ENCODE measurements around the gene CHMP4A.

Gene CHMP4A

DNA sequence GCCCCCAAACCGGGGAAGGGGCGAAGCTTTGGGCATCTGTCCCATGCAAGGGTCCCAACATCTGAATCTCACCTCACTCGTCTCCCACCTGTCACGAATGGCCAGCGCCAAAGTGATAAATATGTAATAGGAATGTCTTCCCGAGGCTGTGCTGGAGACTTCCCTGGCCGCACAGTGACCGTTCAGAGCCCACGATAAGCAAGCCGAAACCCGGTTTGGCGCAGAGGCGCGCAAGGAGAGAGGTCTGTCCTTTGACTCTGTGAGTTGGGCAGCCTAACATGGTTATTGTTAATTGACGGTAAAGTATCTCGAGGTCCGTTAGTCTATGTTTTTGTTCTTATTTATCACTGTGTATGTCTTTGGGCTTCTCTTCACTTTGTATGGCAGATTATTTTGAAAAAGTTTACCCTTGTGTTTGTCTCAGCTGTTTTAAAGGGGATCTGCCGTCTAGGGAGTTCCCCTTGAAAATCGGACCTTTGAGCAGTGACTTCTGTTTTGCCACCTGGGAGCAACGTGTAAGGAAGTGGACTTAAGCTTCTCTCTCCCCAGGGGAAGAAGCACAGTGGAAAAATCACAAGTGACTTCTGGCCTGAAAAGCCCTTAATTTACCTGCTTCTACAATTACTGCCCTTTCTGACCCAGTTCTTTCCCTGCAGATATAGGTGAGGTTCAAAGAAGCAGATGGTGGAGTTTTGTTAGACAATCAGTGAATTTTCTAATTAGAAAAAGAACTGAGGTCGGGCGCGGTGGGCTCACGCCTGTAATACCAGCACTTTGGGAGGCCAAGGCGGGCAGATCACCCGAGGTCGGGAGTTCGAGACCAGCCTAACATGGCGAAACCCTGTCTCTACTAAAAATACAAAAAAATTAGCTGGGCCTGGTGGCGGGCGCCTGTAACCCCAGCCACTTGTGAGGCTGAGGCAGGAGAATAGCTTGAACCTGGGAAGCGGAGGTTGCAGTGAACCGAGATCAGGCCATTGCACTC, 16.9 kb downstream of the CHMP4A start:
- no peak for DNase-seq (ENCODE audit: low read depth in 2 of 2, low spot score in 1 of 2)

DNA sequence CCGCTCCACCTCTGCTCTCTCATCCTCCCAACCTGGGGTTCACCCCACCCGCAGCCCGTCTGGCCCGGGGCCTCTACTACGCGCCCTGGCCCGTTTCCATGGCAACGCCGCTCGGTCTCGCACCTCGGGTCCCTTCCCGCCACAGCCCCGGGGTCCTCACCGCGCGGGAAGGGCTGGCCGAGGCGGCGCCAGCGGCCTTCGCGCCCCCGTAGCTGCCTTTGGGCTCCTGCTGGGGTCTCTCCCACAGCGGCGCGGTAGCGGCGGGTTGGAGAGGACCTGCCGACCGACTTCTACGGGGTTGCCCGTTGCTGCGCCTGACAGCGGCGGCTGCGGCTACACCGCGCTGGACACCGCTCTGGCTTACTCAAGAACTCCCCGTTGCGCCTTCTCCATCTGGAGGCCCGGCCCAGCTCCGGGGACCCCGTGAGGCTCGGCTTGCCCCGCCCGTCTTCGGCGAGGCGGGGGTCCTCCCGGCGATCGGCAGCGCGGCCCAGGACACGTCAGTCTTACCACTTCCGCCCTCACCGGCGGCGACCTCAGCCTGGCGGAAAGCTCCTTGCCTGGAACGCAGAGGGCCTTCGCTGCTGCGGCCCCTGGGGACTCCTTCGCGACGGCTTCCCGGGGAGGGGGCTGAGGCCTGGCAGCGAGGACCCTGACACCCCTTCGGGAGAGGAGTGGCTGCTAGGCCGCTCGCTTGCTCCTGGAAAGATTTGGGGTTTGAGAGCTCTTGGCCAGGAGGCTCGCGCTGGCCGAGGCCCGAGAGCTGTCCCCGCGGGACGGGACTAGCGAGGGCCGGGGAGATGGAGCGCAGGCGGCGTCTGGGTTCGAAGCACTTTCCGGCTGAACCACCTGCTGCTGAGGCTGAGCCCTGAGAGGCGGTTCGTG, 17.9 kb downstream of the CHMP4A start, which contains the start of gene TM9SF1:
TM9SF1 (minus strand) TSS at position 256 of the 885 bp plus-strand sequence. CDS start 422 bp downstream, outside the sequence.
- DNase-seq (ENCODE audit: low read depth in 2 of 2, low spot score in 1 of 2) = peak; percentile 69 to 79

DNA sequence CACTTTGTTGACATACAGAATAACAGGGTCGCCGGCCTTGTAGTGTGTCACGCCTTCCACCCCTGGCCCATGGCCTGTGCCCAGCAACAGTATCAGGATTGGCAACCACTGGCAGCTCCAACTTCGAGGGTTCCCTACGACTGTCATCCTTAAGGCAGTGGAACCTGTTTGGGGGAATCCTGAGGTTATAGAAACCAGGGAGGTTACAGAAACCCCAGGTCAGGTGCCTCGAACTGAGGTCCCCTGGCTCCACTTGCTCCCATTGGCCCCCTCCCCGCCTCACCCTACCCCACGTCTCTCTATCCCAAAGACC, 18.5 kb downstream of the CHMP4A start:
- no peak for DNase-seq (ENCODE audit: low read depth in 2 of 2, low spot score in 1 of 2)

DNA sequence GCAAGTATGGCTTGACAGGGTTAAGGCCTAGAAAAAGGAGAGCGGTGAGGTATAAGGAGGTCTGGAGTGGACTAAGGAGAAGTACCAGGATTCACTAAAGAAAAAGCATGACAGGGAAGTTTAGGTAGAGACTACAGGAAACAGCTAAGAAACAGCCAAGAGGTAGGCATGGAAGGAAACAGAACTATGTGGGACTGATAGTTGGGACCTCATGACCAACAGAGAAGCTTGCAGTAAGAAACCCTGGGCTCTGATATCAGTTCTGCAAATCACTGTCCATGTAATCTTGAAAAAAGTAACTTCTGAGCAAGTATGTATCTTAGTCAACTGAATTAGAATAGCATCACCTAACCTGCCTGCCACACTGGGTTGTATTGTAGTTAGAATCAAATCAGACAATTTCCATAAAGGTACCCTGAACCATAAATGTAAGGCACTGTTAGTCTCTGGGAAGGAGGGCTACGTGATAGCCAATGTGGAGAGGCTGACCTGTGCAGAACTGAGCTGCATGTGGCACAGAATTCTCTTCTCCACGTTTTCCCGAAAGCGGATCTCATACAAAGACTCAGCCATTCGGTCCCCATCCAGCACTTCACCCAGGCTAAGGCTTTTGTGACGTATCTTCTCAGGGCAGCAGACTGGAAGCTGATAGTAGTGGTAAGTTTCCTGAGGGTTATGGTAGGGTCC, 19.0 kb downstream of the CHMP4A start:
- DNase-seq (ENCODE audit: low read depth in 2 of 2, low spot score in 1 of 2) = no peak

DNA sequence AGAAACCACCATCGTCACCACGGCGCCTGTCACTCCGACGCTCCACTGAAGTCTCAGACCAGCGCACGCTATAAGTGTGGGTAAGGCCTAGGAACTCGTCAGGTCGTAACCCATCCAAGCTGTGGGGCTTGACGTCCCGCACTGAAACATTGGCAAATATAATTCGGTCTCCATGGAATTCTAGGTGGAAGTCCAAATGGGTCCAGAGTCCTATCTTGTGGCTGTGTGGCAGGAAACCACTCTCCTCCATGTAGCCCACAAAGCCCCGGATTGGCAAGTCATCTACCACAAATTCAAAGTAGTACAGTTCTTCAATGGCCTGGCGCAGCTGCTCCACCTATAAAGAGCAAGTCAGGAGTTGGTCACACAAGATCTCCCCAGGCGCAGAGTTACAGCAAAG, 20.4 kb downstream of the CHMP4A start:
- DNase-seq (ENCODE audit: low read depth in 2 of 2, low spot score in 1 of 2) = no peak

DNA sequence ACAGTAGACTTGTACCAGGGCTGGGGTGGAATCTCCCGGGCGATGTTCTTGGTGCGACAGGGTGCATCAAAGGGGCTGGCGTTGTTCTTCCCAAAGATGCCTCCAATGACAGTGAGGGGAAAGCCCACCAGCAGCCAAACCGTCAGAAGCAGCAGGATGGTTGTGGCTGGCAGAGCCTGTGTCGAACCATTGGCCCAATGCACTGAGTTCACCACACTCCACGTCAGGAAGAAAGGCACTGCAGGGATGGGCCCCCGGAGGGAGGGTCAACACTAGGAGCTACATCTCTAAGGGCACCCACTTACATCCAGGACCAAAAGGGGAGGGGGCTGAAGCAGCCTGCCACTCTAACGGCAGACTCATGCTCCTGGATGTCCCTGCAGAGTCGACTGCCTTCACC, 22.9 kb downstream of the CHMP4A start:
- DNase-seq (ENCODE audit: low read depth in 2 of 2, low spot score in 1 of 2) = no peak

DNA sequence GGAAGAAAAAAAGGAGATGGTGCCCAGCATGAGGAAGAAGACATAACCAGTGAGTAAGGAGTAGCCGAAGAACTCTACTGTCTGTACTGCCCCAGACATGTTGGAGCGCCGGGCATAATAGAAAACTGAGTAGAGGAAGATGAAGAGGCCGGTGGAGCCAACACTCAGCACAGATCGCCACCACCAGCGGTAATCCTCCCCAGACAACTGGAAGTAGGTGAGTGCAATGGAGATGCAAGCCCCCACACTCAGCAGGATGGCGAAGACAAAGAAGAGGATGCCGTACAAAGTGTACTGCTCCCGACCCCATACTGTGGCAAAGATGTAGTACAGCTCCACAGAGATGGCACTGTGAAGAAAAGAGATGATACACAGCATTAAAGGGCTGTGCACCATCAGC, 23.8 kb downstream of the CHMP4A start:
- no peak for DNase-seq (ENCODE audit: low read depth in 2 of 2, low spot score in 1 of 2)

DNA sequence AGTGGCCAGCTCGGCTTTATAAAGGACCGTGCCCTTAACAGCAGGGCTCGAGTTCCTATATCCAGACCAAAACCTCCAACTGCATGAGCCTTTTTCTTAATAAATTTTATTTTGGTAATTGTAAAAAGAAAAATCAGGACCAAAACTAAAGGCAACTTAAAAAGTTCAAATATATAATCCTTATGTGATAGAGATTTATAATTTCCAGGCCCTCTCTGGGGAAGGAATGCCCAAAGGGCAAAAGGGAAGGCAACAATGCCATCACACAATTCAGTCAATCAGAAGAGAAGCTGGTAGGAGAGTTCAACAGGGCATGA, 24.3 kb downstream of the CHMP4A start:
- DNase-seq (ENCODE audit: low read depth in 2 of 2, low spot score in 1 of 2) = no peak

DNA sequence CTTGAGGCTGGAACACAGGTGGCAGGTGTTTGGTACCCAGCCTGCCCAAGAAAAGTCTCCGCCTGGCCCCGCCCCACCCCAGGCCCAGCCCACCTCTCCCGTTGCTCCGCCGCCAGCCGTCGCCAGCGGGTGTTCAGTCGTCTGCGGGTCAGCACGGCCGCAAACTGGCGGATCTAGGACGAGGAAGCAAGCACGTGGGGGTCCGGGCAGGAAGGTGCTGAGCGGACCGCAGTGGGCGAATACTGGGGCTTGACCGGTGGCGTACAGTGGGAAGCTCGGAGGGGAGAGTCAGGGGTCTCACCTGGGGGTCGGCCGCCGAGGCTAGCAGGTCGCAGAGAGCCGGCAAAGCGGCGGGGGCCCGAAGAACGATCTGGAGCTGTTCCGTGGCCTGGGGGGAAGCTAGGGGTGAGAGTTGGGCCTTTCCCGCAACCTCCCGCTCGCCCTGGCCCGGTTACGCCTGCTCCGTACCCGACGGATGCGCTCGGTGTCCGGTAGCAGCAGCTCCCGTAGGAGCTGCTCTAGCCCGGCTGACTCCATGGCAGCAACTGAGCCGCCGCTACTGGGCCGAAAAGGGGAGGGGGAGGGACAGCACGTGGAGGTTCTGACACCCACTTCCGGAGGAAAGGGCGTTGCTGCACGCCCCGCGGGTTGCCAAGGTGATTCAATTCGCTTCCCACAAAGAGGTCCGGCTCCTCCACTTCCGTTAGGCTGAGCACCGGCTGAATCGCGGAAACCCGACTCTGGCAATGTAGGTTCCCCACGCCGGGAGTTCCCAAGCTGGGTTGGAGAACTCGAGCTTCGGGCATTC, 24.8 kb downstream of the CHMP4A start, which contains the start of gene IPO4:
IPO4 (minus strand) TSS at position 566 of the 808 bp plus-strand sequence; CDS start at position 537, 29 bp downstream.
- peak; percentile 89 to 92 for DNase-seq (ENCODE audit: low read depth in 2 of 2, low spot score in 1 of 2)

DNA sequence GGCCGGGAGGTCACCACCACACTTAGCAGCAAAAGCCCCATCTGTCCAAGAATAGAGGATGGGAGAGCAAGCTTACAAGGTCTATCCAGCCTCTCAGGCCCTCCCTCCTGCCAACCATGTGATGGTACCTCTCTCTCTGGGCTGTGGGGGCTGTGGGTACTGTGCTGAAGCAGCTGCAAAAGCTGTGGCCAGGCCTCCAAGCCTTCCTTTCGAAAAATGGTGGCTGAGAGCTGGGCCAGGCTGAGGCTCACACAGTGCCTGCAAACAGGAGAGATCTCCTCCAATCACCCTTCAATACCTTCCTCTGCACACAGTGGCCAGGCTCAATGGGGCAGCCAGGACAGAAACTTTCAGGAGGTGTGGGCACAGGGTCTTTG, 25.8 kb downstream of the CHMP4A start:
- DNase-seq (ENCODE audit: low read depth in 2 of 2, low spot score in 1 of 2) = no peak

DNA sequence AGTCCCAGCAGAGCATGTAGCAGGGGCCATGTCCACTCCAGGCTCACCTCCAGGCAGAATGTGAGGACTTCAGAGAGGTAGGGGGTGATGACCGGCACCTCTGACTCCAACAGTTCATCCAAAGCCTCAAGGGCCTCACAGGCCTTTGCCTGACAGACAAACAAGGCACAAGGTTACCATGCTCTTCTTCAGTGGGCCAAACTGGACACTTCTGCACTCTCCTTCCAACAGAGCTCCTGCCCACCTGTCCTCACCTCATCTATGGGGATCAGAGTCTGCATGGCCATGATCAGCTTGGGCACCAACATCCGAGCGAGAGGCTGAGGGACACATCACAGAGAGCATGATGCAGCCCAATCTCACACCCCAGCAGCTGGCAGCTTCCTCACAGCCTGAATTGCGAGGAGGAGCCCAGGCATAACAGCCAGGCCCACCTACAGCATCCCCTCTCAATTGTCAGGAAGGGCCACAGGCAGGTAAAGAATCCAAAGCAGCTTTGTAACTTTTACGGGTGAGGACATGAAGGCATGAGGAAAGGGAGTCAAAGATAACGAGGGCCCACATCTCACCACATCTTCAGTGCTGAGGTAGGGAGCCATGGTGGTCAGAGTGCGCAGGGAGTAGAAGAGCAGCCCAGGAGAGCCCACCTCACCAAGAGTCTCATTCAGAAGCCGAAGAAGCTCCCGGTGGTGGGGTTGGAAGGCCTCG, 26.3 kb downstream of the CHMP4A start:
- DNase-seq (ENCODE audit: low read depth in 2 of 2, low spot score in 1 of 2) = no peak

DNA sequence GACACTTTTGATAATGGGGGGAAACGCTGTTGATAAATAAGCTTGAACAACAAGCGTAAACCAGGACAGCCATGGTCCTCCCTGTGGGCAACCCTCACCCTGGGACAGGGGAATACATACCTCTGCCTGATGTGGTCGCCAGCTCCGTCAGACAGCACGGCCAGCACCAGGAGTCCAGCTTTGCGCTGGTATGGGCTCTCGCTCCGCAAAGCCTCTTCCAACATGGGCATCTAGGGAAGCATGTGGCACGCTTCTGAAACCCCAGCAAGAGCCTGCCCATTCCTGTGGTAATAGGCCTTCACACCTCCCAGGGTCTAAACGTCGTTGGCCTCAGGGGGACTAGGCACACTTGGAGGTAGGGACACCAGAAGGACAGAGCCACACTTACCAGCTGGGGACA, 27.5 kb downstream of the CHMP4A start:
- DNase-seq (ENCODE audit: low read depth in 2 of 2, low spot score in 1 of 2) = no peak

DNA sequence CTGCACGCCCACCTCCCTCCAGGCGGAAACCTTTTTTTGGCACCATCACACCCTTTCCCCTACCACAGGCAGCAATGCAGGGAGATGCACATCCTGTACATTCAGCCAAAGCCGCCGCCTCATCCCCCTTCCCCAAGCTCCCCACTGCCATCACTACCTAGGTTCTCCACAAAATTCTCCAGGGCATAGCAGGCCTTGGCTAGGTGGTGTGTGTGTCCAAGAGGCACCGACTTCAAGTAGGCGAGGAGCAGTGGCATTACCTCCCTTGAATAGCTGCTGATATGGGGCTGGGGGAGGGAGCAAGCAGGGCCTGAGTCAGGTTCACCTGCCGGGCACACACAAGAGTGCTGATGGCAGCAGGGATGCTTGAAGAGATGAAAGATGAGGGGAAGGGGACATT, 28.3 kb downstream of the CHMP4A start:
- DNase-seq (ENCODE audit: low read depth in 2 of 2, low spot score in 1 of 2) = no peak

DNA sequence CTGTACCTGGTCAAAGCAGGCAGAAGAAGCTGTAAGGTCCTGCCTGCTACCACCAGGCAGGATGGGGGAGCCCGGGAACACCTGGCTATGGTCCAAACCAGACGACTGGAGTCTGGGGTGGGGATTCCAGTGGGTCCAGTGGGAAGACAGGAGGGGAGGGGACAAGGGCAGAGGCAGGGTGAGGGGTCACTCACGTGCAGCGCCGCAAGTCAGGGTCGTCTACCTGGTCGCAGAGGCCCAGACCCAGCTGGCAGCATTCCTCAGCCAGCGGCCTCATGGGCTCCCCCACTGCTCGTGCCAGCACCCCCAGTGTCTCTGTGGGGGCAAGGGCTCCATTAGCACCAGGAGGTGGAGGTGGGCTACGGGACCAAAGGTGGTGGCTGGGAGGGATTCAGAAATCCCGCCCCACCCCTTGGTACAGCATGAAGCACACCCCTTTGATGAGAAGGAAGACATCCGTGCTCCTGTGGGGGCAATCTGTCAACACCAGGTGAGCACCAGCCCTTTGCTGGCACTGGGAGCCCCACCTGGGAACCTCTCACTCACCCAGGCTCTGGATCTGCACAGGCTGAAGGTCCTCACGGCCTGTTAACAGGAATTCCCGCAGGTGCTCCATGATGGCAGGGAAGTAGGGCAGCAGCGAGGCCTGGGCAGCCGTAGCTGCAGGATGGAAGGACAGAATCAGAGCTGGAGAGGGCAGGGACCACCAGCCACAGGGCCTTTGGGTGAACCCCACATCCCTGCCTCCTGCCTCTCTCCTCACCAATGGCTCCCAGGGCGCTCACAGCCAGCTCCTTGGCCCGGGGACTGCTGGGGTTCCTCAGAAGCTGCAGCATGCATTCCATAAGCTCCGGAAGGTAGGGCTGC, 29.0 kb downstream of the CHMP4A start:
- no peak for DNase-seq (ENCODE audit: low read depth in 2 of 2, low spot score in 1 of 2)

DNA sequence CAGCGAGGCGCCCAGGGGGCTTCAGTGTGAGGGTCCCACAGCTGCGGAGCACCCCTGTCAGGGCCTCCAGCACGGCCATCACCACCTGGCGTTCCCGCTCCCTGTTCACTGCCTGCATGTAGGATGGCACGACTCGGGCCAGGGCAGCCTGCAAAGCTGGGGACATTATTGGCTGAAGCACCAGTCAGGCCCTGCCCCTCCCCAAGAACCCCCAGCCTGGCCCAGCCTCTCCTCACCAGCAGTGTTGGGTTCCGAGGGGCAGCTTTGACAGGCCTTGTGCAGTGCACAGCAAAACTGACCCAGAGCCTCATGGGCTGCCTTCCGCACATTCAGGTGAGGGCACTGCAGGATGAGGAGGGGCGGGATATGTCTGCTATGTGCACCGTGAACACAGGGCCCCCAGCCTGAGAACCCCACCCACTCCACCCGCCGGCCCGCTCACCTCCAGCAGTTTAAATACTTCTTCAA, 30.2 kb downstream of the CHMP4A start:
- no peak for DNase-seq (ENCODE audit: low read depth in 2 of 2, low spot score in 1 of 2)

DNA sequence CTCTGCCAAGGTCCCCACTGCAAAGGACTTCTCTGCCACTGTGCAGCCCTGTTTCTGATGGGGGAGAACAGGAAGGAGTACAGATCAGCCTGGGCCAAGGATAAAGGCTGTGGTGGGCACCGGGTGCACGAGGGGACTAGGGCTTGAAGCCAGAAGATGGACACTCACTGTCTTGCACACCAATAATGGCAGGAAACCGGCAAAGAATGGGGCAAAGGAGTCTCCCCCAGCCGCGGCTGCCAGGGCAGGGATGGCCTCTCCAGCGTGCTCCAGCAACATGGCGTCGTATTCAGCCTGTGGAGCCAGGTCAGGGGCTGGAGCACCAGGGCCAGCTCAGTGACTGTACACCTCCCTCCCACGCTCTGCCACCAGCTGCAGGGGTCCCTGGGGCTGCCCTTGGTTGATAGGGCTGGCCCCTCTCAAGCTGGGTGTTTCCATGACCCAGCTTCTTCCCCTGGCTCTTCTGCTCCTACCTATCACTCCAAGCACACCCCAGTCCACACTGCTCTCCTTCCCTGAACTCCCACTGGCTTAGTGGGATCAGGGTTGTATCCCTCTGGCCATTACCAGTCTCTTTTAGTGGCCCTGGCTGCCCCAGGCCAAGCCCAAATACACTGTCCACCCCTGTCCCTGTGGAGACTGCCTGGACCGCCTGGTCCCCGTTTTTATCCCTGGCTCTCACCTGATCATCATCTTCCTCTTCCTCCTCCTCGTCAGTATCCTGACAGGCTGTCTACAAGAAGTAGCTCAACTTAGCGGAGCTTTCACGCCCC, 31.0 kb downstream of the CHMP4A start:
- no peak for DNase-seq (ENCODE audit: low read depth in 2 of 2, low spot score in 1 of 2)

DNA sequence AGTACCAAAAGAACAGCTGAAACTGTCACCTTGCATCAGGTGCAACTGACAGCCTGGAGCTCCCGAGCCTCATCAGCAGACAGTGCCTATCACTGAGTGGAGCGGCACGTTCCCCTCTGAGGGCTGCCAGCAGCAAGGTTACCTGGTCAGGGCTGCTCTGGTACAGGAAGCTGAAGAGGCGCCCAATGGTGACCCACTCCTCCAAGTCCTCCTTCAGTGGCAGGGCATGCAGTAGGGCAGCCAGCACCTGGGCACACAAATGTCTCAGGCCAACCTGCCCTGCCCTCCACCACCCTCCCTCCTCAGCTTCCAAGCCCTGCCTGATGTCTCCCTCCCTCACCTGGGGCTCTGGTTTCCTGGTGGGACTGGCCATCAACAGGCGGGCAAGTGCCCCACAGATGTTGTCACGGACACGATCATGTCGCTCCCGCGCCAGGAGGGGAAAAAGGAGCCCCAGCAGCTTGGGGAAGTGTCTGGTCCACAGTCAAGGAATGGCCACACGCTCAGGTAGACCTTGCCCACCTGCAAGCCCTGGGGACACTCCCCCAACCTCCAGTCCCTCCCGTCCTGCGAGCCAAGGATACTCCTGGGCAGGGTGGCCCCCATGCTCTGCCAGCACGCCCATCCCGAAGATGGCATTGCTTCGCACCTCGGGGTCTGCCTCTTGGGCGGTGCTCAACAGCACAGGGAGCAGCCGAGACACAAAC, 31.8 kb downstream of the CHMP4A start:
- DNase-seq (ENCODE audit: low read depth in 2 of 2, low spot score in 1 of 2) = no peak

Data from stimulated activated CD8-positive, alpha-beta memory T cell treated with anti-CD3 and anti-CD28 coated beads, Interleukin-4, amount 100 ng/mL, for 4 hours (primary cell).